GM19455 (cell line): ENCODE measurements around the gene CLUH.
"Not testable (repeated sequence)": the region's sequence is repeated elsewhere in the genome, so short reads cannot be mapped to it uniquely, and the experiment has no call there.

Source experiments
- ATAC-seq: cut with Tn5 transposase; IDR thresholded peaks from one replicate; pipeline ENCODE4 v1.9.1; 2021; ENCODE audit not compliant: unreplicated experiment

The CLUH gene

GRCh38 chr17:2701996-2702741 lies 9.4 kb downstream of the CLUH start:
- no peak for ATAC-seq

DNA sequence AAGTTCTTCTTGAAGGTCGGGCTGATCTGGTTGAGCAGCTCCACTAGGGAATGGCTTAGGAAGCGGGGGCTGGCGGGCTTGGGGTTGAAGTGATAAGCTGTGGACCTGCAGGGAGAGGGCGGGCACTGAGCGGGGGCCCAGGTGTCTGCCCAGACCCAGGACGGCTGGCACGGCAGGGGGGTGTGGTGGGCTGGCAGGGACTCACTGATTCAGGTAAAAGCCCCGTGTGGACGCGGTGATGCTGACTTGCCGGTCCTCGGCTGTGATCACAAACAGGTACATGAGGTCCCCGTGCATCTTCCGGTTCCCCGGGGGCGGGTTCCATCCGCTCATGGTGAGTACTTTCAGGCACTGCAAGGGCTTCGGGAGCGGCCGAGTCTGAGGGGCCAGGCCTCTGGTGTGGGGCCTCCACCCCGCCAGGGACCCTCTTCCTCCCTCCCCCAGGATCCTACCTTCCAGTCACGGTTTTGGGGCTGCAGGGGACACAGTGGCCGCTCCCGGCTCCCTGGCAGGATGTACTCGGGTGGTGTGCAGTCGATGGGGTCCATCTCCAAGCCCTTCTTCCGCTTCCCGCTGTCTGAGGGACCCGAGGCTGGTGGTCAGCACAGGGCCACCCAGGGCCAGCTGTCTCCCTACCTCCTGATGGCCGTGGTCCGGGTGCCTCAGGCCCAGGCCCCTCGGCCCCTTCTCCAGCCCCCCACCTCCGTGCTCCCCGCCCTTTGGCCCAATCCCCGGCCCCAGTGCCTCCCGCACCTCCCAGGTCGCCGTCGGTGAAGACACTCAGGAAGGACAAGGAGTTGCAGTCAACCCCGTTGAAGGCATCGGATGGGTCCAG lies 10.2 kb downstream of the CLUH start:
- ATAC-seq, result no peak

DNA sequence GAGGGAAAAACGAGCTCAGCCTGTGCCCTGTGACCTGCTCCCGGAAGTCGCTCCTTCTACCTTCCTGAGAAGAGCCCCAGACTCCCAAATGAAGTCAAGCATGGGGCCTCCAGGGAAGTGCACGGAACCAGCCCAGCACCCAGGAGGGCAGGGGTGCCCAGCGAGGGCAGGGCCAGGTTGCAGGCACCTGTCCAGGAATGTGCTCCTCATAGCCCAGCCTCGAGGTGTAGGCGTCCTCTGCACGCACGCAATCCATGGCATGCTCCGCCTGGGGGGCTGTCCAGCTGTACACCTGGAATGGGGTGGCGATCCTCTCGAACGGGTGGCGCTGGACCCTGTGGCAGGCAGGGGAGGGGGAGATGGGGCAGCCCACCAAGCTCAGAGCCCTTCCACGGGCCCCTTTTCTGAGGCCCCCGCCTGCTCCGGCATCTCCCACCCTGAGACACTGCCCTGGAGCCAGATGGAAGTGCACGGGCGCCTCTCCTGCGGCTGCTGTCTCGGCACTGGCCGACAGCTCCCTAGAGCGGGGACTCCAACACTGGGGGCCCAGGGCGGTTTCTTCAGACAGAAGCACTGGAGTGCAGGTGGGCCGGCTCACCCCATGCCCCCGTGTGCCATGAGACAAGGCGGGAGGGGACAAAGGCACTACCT lies 10.9 kb downstream of the CLUH start:
- ATAC-seq, result no peak

DNA sequence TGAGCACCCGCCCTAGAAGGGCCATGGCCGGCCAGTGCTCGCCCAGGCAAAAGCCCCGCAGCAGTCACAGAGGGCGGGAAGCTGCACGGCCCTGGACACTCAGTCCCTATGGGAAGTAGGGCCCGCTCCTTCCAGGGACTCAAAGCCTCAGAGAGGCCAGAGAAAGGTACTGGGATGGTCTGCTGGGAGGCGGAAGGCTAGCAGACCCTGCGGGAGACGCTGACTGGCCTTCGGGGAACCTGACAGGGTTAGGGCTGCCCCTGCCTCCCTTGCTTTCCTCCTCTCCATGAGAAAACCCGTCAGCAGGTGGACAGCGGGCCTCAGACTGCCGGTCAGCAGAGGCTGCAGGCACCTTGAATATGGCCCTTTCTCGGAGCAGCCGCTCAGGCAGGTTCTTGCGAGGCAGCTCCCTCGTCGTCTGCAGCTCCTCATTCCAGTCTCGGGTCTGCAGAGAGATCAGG lies 11.5 kb downstream of the CLUH start:
- no peak for ATAC-seq

- not testable (repeated sequence) for ATAC-seq
Measured at GRCh38 chr17:2699216-2699805, 12.3 kb downstream of the CLUH start.

- no peak for ATAC-seq
Measured at GRCh38 chr17:2697611-2698162, 13.9 kb downstream of the CLUH start.

GRCh38 chr17:2695961-2696760 lies 15.4 kb downstream of the CLUH start:
- ATAC-seq, result no peak

DNA sequence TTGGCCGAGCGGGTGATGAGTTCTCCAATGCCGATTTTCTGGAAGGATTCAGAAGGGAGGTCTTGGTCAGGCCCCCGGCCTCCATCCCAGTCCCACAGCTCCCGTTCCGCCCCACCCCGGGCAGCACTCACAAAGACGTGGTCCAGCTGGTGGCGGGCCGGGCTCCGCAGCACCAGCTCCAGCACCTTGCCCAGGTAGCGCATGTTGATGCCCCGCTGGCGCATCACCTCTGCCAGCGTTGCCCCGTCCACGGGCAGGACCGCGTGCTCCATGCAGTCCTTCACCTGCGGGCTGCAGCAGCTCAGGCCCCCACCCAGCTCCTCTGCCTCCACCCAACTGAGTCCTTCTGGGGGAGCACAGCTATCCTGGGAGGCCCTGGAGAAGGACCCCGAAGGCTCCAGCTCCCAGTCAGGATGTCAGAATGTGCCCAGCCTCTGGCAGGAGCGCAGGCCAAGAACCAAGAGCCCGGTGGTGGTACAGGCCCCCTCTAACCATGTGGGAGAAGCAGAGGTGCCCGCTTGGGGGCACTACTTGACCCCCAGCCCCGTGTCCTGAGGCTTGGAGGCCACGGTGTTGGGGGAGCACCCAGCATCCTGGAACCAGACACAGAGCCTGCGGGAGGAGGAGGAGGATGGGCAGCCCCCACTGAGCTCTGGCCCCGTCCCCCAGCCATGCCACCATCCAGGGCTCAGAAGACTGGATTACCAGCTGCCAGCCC lies 16.2 kb downstream of the CLUH start:
- ATAC-seq, result no peak

DNA sequence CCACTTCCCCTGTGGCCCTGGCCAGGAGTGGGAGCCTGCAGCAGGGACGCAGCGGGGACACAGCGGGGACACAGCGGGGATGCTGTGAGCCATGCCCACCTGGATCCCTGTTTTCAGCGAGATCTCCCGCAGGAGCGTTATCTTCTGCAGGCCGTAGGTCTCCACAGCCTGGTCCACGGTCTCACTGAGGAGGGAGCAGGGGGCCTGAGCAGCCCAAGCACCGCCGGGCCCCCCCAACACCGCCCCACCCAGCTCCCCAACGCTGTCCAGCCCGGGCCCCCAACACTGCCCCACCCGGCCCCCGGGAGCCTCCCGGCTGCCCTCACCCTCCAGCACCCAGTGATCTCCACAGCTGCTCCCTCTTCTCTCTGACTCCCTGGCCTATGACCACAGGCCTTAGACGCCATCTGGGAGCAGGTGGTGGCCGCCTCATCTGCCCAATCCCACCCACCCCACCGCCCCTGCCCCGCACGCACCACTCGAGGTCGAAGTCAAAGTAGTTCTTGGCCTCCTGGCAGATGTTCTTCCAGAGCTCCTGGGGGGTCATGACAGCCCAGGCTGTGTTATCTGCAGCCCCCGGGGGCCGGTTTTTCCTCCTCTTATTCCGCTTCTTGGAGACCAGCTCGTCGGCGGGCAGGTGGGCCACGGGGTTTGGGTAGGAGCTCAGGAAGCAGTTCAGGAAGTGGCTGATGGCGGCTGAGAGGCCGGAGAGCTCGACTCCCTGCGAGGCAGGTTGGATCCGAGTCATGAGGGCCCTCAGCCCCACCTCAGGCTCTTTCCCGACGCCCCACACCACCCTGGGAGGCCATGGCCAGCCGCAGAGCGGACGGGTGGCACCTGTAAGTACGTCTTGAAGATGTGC lies 17.0 kb downstream of the CLUH start:
- ATAC-seq, result no peak

GRCh38 chr17:2693561-2694380 lies 17.8 kb downstream of the CLUH start:
- ATAC-seq, result no peak

- ATAC-seq, result no peak
Measured at GRCh38 chr17:2692781-2693135, 18.8 kb downstream of the CLUH start.

- no peak for ATAC-seq
Measured at GRCh38 chr17:2691965-2692780, 19.4 kb downstream of the CLUH start.

GRCh38 chr17:2691069-2691871 lies 20.3 kb downstream of the CLUH start:
- ATAC-seq, result no peak

DNA sequence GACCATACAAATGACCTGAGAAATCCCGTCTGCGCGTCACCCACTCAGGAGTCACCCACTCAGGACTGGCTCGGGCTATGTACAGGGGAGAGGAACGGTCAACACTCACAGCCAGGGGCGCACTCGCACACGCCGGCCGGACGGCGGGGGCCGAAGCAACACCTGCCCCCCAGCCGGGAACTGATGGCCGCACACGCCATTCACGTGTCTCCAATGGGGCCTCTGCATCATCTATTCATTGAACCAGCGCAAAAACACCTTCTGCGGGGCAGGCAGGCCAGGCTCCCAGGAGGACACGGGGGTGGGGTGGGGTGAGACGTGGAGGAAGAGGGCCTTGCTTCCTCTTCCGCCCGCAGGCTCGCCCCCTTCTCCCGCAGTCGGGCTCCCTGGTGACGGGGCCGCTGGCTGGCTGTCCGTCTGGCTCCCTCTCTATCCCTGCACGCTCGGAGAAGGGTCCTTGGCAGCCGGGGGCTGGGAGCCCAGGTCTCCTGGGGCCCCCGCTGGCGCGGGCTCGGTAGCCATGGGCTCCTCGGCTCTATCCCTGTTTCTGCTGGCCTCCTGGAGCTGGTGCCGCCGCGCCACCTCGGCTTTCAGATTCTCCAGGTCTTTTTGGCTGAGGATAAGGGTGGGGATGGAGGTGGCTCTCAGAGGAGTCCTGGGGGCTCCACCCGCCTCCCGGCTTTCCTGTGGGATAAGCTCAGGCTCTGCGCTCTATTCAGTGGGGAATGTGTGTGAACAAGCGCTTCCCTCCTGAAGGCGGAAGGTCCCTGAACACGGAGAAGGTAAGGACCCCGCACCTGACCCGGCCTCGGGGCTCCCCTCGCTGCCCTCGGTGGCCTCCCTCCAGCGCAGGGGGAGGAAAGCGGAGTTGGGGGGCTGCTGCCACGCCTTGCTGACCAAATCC lies 21.1 kb downstream of the CLUH start:
- no peak for ATAC-seq
